Posterior vena cava (tissue), 2 donors: ENCODE data around the gene CARD14. TPM values are rescaled to one million over a fixed set of nuclear protein-coding genes. Genes with fewer than 3 reads are reported as not detected.

ENCODE experiments used
- DNase-seq: peaks from one replicate; pipeline ENCODE4 v3.0.0-alpha.2; 2020; ENCODE audit warnings: low spot score
- intact Hi-C, 2 donors: fragments of 100-400 bp; cut with DNase I; formaldehyde crosslinking; loops; one replicate each; pipeline versions ENCODE4 v1.14.1 to v1.14.2; 2022 to 2023
- long read RNA-seq, 2 donors: library from polyadenylated mRNA; unstranded; transcript quantifications; one replicate each; pipeline ENCODE4 v2.0.0, GENCODE V29; 2020 to 2021
- total RNA-seq, 2 donors: library from RNA; stranded (reverse); fragmentation: NEBNext Ultra II Directional; extraction: Animal tissue kit (Norgen Biotek cat#: 25700); gene quantifications; one replicate each; pipeline ENCODE4 v1.2.1, GENCODE V29; 2021
- donor health status: DM: yes; HTN: yes; CAD: no.
- donor health status: DM: yes; HTN: yes; CAD: no.

Gene CARD14
- under 1 TPM in 1 of 2 donors, not detected in 1; 0.24 TPM for total RNA-seq
- long read RNA-seq, donor 1, partial matches to known transcripts: 0 of 2 reads
- long read RNA-seq, donor 1, other reads (novel, unspliced or antisense): 2 of 2 reads
- long read RNA-seq, donor 2: 0 reads

GRCh38 chr17:80169784-80170500 is at the start of gene CARD14:
Gene CARD14 (plus strand): TSS chr17:80170030. CDS start chr17:80181439, 11,409 bp downstream.
- intact Hi-C loops: no loop called here
- no peak for DNase-seq

GRCh38 chr17:80122026-80122575 is 47.7 kb upstream of the CARD14 start:
- DNase-seq: peak; percentile 62
- intact Hi-C loops: no loop called here

GRCh38 chr17:80122926-80123505 is 46.8 kb upstream of the CARD14 start:
- DNase-seq: peak; percentile 38
- intact Hi-C loops: no loop called here

- intact Hi-C loops: no loop called here
- DNase-seq: peak; percentile 57
These were observed 46.0 kb upstream of the CARD14 start for GRCh38 chr17:80123791-80124190.

- intact Hi-C loops: no loop called here
- DNase-seq: peak; percentile 54
These were observed 45.4 kb upstream of the CARD14 start for GRCh38 chr17:80124351-80124981.

- peak; percentile 66 for DNase-seq
- intact Hi-C loops: no loop called here
These were observed 44.0 kb upstream of the CARD14 start for GRCh38 chr17:80125656-80126448.

- intact Hi-C loops: no loop called here
- no peak for DNase-seq
These were observed 43.4 kb upstream of the CARD14 start for GRCh38 chr17:80126449-80126715.

- intact Hi-C loops: no loop called here
- DNase-seq: no peak
These were observed 40.7 kb upstream of the CARD14 start for GRCh38 chr17:80129006-80129565.

- DNase-seq: no peak
- intact Hi-C loops: no loop called here
These were observed 38.8 kb upstream of the CARD14 start for GRCh38 chr17:80130992-80131391.

- intact Hi-C loops: no loop called here
- DNase-seq: no peak
These were observed 36.8 kb upstream of the CARD14 start for GRCh38 chr17:80132906-80133625.

GRCh38 chr17:80133626-80133970 is 36.2 kb upstream of the CARD14 start:
- no peak for DNase-seq
- intact Hi-C loops: no loop called here

- no peak for DNase-seq
These were observed 32.7 kb upstream of the CARD14 start for GRCh38 chr17:80137131-80137530.

GRCh38 chr17:80138856-80139426 is 30.9 kb upstream of the CARD14 start:
- intact Hi-C loops: no loop called here

More at GRCh38 chr17:80137131-80137530, 32.7 kb upstream of the CARD14 start:
- intact Hi-C loops: no loop called here

GRCh38 chr17:80141463-80142165 is 28.2 kb upstream of the CARD14 start:
- intact Hi-C loops: no loop called here
- no peak for DNase-seq

More at GRCh38 chr17:80138856-80139426, 30.9 kb upstream of the CARD14 start:
- DNase-seq: no peak

- no peak for DNase-seq
These were observed 26.9 kb upstream of the CARD14 start for GRCh38 chr17:80142929-80143328.

GRCh38 chr17:80145076-80146075 is 24.5 kb upstream of the CARD14 start:
- DNase-seq: no peak
- intact Hi-C loops: no loop called here

More at GRCh38 chr17:80142929-80143328, 26.9 kb upstream of the CARD14 start:
- intact Hi-C loops: no loop called here
